Colon (tissue), 2 donors: ENCODE results near the gene TEX54.
"Not testable (repeated sequence)": the region's sequence is repeated elsewhere in the genome, so short reads cannot be mapped to it uniquely, and the experiment has no call there.

Experiments
- FAIRE-seq: peaks from 2 replicates; lab custom pipeline; 2012; peaks lifted over from hg19 to GRCh38; lab: Jason Lieb, UNC
- donor health status: control.
- donor health status: control.

TEX54 gene

DNA sequence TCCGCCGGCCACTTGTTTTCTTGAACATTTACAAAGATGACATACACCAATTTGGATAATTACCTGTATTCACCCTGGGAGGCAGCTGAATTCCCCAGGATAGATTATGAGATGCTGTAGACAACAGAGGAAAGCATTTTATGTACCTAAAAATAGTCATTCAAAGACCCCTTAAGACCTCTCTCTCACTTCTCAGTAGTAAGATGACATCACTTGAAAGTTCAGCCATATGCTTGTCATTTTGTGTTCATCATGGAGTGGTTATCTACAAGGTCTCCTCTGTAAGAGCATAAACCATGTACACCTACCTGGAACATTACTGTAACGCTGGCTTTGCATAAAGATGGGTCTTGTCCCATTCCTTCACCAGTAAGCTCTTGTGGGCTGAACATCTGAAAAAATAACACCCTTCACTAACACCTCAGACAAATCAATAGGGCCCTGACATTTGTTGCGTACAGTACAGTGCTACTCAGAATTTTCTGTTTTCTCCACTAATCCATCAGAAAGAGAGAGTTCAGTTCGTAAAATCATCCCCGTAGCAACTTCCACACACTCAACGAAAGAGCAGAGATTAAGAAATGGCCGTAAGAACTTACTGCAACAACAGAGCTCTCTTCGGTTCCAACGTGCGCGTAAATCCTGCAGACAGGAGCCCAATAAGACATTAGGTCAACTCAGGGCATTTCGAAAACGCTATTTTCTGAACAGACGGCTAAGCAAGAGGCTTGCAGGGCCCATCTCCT, 22.4 kb upstream of the TEX54 start:
- FAIRE-seq = no peak

DNA sequence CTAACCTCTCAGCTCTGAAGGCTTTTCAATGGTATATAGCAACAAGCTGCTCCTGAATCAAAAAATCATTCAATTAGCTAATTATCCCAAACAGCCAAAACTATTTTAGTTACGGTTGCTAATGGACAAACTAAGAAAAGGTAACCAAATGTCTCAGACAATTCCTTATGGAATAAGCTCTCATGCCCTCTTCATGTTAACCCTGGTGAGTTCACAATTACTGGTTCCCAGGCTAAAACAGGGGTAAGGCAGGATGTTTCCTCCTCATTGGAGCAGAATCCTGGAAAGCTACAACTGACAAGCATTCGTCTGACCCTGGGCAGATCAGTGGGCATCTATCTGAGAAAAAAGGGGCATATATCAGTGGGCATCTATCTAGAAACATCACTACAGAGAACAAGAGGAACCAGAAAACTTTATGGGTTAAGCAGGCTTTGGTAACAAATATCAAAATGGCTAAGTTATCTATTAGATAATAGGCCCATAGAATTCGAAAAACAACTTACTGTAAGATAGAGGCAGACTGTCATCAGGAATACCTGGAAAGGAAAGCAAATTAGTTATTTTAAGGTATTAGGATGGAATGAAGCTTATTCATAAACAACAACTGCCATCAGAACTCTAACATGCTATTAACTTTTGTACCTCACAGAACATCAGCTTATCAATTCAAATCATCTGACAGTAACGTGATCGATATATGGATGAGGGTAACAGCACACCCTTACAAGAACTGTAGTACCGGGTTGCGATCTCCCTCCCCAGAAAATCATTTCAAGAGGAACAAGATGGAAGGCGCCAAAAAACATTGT, 21.6 kb upstream of the TEX54 start:
- no peak for FAIRE-seq

DNA sequence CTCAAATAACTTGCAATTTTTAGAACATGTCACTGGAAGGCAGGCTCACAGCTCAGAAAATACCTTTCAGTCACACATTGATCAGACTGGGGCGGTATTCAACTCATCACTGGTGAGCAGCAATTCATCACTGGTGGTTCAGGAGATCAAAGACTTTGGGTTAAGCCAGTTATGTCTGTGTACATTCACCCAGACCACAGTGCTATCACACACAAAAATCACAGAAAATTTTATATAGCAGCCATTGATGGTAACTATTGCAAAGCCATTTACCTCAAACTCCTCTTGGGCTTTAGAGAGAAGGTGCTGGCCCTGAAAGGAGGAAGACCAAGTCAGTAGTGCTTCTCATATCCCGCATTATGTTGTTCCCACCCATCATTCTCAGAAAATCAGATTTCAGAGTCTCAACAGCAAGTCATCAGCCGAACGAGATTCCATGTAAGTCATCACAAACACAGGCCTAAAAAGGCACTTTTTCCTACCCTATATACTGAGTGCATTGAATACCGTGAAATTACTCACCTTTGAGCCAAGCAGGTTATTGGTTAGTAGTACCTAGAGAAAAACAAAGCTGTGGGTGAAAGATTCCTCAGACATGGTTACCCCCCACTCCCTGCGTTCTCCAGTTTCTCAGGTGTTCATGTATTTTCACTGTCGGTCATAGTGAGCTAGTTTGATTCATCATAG, 20.8 kb upstream of the TEX54 start:
- no peak for FAIRE-seq

DNA sequence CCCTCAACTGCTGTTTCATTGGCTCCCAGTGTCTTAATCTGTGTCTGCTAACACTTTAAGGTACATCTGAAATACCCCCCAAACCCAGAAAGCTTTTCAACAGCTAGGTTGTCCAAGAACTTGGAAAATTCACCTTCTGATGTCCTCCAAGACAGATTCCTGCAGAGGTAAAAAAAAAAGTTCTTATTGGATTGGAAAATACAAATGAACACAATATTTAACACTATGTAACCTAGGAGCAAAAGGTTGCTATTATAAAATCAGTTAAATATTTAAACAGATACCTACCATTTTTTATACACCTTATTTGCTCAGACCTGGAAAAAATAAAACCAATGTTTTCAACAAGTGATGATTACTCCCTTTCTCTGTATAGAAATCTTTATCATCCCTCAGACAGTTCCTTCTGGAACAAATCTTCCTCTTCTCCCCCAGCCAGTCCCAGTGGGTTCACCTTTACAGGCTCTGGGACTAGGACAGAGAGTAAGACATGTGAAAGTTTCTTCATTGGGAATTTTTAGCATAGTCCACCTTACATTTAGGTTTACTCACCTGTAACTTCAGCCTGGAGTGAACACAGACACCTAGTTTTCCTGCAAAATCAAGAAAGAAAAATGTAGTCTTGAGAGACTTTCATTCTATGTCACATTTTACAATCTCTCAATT, 20.0 kb upstream of the TEX54 start:
- FAIRE-seq = no peak

DNA sequence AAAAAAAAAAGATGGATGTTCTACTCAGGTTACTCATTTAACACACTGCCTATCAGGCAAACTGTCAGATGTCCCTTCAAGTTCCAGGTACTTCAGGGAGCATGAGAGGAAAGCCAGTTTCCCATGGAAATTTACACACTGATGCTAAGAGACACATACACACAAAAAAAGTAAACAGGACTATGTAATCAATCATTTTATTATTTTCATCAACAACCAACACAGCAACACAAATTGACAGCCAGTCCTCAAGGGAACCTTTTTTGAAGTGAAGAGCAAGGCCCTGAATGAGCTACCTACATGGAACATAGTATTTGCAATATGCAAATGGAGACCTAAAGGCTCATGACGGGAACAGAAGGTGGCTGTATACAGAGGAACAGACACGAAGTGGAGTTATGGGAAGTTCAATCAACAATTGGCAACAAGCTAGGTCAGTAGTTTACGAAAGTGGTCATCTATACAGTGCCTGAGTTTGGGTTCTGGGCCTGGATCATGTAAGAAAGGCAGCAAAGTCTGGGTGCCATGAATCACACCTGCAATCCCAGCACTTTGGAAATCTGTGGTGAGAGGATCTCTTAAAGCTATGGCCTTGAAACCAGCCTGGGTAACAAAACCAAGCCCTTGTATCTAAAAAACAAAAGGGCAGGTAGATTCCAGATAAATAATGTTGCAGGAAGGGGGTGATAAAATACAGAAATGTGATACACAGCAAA, 19.3 kb upstream of the TEX54 start:
- no peak for FAIRE-seq

DNA sequence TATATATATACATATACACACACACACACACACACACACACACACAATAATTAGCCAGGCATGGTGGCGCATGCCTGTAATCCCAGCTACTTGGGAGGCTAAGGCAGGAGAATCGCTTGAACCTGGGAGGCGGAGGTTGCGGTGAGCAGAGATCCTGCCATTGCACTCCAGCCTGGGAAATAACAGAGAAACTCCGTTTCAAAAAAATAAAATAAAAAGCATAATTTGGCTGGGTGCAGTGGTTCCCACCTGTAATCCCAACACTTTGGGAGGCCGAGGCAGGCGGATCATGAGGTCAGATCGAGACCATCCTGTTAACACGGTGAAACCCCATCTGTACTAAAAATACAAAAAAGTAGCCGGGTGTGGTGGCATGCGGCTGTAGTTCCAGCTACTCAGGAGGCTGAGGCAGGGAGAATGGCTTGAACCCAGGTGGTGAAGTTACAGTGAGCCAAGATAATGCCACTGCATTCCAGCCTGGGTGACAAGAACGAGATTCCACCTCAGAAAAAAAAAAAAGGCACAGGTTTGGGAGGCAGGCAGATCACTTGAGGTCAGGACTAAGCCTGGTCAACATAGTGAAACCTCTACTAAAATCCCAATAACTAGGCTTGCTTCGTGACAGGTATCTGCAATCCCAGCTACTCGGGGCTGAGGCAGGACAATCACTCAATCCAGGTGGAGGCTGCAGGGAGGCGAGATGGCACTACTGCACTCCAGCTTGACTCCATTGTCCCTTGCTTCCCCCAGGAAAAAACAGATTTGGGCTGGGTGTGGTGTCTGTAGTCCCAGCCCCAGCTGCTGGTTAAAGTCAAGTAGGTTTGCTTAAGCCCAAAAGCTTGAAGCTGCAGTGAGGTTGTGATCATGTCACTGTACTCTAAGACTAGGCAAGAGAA, 18.5 kb upstream of the TEX54 start:
- FAIRE-seq = no peak

DNA sequence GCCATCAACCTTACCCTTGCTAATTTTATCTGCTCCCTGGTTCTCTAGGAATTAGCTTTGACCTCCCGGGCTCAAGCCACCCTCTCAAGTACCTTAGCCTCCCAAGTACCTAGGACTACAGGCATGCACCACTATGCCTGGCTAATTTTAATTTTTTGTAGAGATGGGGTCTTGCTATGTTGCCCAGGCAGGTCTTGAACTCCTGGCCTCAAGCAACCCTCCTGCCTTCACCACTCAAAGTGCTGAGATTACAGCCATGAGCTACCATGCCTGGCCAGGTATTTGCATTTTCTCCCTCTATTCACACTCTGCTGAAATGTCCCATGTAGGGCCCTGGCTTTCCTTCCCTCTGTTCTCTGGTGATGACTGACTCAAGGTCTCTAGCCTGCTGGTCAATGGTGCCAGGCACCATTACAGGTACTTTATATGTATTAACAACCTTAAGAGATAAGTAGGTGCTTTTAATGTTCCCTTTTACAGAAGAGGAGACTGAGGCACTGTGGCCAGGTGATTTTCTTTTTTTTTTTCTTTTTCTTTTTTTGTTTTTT, 15.2 kb upstream of the TEX54 start:
- no peak for FAIRE-seq

DNA sequence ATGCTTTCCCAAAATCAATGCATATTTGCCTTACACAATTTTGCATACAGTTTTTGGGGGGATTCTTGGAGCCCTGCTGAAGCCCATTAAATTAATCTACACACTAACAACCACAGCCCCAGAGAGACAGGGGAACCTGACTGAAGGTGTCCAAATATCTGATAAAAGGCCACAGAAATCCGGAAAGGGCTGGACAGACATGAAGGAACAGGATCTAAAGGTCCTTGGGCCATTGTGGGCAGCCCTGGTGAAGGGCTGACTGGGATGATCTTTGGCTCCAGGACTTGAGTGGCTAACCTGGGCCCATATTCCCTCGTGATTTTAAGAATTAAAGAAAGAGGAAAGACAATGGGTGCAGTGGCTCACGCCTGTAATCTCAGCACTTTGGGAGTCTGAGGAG, 13.5 kb upstream of the TEX54 start:
- no peak for FAIRE-seq

DNA sequence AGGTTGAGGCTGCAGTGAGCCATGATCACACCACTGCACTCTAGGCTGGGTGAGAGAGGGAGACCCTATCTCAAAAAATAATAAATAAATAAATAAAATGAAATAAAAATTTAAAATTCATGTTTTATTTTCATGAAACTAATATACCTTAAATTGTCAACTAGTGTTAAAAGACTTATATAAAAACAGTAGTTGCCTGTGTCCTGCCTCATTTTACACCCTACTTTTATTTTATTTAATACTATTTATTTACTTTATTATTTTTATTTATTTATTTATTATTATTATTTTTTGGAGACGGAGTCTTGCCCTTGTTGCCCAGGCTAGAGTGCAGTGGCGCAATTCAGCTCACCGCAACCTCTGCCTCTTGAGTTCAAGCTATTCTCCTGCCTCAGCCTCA, 11.5 kb upstream of the TEX54 start:
- FAIRE-seq = no peak

DNA sequence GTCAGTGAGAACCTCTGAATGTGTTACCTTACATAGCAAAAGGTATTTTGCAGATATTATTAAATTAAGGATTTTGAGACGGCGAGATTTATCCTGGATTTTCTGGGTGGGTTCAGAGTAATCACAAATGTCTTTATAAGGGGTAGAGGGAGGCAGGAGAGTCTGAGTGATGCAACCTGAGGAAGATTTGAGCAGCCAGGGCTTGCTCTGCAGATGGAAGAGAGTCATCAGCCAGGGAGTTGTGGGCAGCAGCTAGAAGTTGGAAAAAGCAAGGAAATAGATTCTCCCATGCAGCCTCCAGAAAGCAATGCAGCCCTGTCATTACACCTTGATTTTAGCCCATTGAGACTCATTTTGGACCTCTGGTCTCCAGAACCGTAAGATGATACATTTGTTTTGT, 10.8 kb upstream of the TEX54 start:
- FAIRE-seq = no peak

DNA sequence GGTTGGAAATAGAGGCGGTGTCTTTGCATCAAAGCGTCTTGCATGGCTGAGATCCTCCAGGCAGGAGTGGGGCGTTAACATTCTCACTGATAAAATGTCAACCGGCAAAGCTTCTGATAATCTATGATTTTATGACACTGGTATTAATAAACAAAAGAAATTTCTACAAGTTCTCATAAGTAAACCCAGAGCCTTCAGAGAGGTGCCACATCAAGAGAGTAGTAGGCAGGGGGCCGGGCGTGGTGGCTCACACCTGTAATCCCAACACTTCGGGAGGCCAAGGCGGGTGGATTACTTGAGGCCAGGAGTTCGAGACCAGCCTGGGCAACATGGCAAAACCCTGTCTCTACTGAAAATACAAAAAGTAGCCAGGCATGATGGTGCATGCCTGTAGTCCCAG, 10.2 kb upstream of the TEX54 start:
- not testable (repeated sequence) for FAIRE-seq

DNA sequence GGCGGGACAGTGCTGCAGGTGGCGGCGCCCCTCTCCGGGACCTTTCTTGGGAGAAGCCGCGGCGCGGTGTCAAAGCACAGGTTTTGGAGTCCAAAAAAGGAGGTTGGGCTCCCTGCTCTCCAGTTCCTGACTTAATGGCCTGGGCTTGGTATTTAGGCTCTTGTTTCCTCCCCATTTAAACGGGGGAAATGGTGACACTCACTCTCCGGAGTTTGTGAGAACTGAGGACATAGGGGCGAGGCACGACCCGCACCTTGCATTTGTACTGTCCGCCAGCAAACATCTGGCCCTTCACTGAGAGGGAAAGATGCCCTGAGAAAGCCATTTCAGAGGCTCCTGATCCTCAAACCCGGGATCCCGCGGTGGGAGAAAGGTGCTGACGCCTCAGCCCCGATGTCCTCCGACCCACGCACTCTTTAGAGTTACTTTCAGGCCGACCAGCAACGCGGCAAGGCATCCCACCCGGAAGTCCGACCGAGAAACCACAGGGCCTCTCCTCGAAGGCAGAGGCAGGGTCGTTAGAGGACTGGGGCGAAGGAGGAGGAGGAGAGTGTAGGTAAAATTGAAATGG, 9.6 kb upstream of the TEX54 start:
- FAIRE-seq = no peak

DNA sequence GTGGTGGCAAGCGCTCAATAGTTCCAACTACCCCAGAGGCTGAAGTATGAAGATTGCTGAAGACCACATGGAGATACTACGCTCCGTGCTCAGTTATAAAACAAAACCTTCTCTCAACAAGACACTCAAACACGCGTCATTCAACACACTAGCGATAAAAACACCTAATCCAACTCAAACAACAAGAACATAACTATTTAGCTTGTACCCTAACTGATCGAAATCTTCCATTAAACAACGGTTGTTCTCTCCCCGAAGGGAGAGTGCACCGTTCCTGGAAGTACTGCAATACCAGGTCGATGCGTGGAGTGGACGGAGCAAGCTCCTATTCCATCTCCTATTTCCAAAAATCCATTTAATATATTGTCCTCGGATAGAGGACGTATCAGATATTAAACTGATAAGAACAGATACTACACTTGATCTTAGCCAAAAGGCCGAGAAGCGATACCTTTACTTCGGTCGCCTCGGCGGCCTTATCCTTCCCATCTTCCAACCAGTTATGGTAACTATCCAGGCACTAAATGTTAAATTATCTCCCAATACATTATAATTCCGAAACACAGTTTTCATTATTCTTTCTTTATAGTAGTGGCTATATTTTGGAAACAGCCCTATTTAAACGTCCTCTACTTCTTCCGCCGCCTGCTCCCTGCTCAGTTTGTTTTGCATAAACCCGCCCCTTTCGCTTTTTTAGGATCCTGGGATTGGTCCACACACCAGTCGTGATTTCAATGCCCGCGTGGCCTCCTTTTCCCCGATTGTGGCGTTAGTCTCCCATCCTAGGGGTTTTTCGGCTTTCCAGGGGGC, 8.9 kb upstream of the TEX54 start:
- peak; percentile 99 for FAIRE-seq

DNA sequence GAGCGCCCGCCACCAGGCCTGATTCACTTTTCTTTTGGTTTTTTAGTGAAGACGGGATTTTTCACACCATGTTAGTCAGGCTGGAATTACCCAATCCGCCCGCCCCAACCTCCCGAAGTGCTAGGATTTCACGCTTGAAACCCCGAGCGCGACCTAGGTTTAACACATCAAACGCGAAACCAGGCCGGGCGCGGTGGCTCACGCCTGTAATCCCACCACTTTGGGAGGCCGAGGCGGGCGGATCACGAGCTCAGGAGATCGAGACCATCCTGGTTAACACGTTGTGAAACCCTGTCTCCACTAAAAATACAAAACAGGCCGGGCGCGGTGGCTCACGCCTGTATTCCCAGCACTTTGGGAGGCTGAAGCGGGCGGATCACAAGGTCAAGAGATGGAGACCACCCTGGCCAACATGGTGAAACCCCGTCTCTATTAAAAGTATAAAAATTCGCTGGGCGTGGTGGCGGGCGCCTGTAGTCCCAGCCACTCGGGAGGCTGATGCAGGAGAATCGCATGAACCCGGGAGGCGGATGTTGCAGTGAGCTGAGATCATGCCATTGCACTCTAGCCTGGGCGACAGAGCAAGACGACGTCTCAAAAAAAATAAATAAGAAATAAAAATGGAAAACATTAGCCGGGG, 8.2 kb upstream of the TEX54 start:
- FAIRE-seq = not testable (repeated sequence)

DNA sequence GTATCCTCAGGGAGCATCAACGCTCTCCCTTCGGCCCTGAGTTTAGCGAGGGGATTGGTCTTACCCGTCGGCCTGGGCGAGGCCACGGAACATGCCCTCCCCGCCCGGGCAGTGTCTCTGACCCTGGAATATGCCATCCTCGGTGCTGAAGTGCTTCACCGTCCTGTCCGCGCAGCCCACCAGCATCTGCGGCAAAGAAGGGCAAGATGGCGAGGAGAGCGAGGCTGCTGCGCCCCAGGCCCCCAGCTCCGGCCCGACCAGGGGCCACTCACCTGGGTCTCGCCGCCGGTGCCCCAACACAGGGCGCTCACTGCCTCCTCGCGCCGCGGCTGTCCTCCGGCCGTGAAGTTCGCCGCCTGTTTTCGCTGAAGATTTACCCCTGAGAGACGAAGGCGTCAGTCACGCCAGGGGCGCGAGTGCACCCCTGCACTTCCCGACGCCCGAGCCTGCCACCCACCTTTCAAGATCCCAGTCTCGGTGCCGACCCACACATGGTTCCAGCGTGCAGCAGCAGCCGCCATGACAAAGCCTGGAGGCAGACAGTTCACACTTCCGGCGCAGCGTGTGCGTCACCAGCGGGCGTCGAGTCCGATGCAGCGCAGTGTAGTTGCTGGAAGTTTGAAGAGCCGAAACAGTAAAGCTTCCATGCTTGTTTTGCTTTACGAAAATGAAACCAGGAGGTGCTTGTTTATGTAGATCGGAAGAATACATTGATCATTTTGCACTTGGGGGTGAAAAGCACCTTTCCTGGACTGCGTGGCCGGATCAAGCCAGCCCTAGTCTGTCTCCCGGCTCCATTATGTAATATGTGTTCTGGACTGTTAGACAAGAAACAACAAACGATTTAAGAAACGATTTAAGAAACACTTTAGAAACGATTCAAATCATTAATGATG, 6.7 kb upstream of the TEX54 start, which contains the start of gene WDR74:
Gene WDR74, minus strand, starts transcription at position 541 of the 896 bp plus-strand sequence. Its CDS starts 20 bp downstream, at position 521.
- no peak for FAIRE-seq

DNA sequence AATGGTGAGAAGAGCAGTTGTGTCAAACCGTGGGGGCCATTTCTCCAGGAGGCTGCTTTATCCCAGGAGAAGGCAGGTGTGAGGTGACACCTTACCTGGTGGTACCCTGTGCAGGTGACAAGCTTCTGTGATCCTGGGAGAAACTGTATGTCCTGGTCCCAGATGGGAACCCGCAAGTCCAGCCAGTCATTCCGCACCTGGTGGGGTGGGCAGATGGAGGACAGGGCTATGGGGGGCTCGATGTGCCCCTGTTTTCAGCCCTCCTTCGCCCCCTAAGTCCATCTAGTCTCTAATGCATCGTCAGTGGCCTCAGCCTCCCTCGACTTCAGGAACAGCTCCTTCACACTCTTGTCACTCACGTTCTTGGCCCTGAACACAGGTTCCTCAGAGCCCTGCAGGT, 2.7 kb upstream of the TEX54 start:
- no peak for FAIRE-seq

DNA sequence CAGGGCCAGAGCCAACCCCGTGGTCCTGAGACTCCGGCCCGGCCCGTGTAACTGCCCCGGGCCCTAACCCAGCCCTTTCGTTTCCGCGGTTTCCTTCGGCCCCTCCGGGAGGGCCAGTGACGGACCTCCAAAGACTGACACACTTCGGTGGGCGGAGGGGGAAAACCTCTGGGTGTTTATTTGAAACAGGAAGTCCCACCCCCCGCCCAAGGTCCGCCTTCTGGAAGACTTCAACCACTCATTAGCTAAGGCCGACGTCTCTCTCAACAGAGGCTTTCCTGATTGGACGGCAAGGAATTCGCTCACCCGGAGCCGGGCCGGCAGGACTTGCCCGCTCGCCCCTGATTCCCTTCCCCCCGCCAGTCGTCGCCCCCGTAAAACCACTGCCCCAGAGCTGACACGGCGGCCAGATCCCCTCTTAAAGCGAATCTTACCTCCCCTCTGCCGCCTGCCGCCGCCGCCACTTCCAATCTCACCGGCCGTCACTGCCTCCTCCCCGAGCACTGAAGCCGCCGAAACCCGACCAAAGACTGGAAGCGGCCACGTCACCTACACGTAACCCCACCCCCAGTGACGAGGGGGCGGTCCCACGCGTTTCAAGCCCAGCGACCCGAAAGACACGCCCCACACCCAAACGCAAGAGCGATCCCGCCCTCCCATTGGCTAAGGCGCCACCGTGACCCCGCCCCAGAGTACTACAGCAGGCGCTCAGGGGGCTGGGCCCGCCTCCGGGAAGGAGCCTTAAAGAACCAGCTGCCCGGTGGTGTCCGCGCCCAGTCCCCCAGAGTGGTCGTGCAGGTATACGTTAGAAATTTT, 913 bp downstream of the TEX54 start, which contains the start of gene STX5:
Gene STX5, minus strand, starts transcription at position 532 of the 816 bp plus-strand sequence. CDS start 808 bp downstream, outside the sequence.
- FAIRE-seq = peak; percentile 18
